ENCODE results near the gene GLRX3.

Gene GLRX3

GRCh38 chr10:130169136-130169859, 33.1 kb downstream of the GLRX3 start (continued):
- TF ChIP-seq ZNF280D (tag by site-specific recombination; IDR thresholded peaks at IDR 0.05) (no peak), ZFP3 (tag by site-specific recombination; IDR thresholded peaks at IDR 0.05; ENCODE audit: low read depth) (no peak), OSR2 (tag by site-specific recombination; IDR thresholded peaks at IDR 0.05) (peak; percentile 98), REST (tag by site-specific recombination; IDR thresholded peaks at IDR 0.05) (no peak), ZNF2 (tag by site-specific recombination; IDR thresholded peaks at IDR 0.05) (peak; percentile 67), ZNF660 (tag by site-specific recombination; IDR thresholded peaks at IDR 0.05) (peak; percentile 72; the same call in 1 of the 2 replicates), PBX3 (CRISPR knock-in tag; IDR thresholded peaks at IDR 0.05) (no peak), ZNF37A (tag by site-specific recombination; IDR thresholded peaks at IDR 0.05) (no peak), ZNF214 (tag by site-specific recombination; IDR thresholded peaks at IDR 0.05; ENCODE audit: borderline replicate concordance) (no peak), ZFHX2 (tag by site-specific recombination; conservative IDR thresholded peaks at IDR 0.05) (no peak), ZNF473 (tag by site-specific recombination; IDR thresholded peaks at IDR 0.05) (no peak), ZIC2 (tag by site-specific recombination; IDR thresholded peaks at IDR 0.05) (peak; percentile 67), ZNF146 (tag by site-specific recombination; IDR thresholded peaks at IDR 0.05) (no peak; the same call in 1 of the 2 replicates), ZNF248 (tag by site-specific recombination; IDR thresholded peaks at IDR 0.05) (no peak), ZNF768 (tag by site-specific recombination; IDR thresholded peaks at IDR 0.05) (no peak), ZNF792 (tag by site-specific recombination; IDR thresholded peaks at IDR 0.05) (no peak), ZBTB49 (tag by site-specific recombination; IDR thresholded peaks at IDR 0.05; ENCODE audit: low read depth) (no peak), ZNF114 (tag by site-specific recombination; IDR thresholded peaks at IDR 0.05) (no peak), WT1 (tag by site-specific recombination; IDR thresholded peaks at IDR 0.05) (peak; percentile 41; the same call in 1 of the 2 replicates), GLIS2 (tag by site-specific recombination; IDR thresholded peaks at IDR 0.05) (no peak), ZNF621 (tag by site-specific recombination; IDR thresholded peaks at IDR 0.05) (no peak), ZNF48 (tag by site-specific recombination; IDR thresholded peaks at IDR 0.05) (no peak), ZNF26 (tag by site-specific recombination; IDR thresholded peaks at IDR 0.05) (no peak), KLF9 (tag by site-specific recombination; IDR thresholded peaks at IDR 0.05; ENCODE audit: low read depth) (no peak), ZNF239 (tag by site-specific recombination; IDR thresholded peaks at IDR 0.05) (no peak), ZNF169 (tag by site-specific recombination; IDR thresholded peaks at IDR 0.05) (no peak), ZNF837 (tag by site-specific recombination; IDR thresholded peaks at IDR 0.05) (no peak), ZNF175 (tag by site-specific recombination; IDR thresholded peaks at IDR 0.05) (no peak), ZNF266 (tag by site-specific recombination; IDR thresholded peaks at IDR 0.05; ENCODE audit: low read depth) (no peak), ZNF510 (tag by site-specific recombination; IDR thresholded peaks at IDR 0.05; ENCODE audit: insufficient replicate concordance) (no peak)
